Osteocyte (in vitro differentiated cells): ENCODE results near the gene AVPR2. TPM values are rescaled to one million over a fixed set of nuclear protein-coding genes. Genes with fewer than 3 reads are reported as not detected.

Source experiments
- DNase-seq: peaks from one replicate; pipeline ENCODE4 v3.0.0; 2021; ENCODE audit warnings: mixed read lengths; ENCODE audit not compliant: unreplicated experiment; ENCODE audit errors: extremely low spot score
- H3K27ac Mint-ChIP-seq: one replicate; pipeline ENCODE4 v1.8.0; 2021; ENCODE audit warnings: mild to moderate bottlenecking, mixed read lengths; ENCODE audit not compliant: unreplicated experiment
- H3K27me3 Mint-ChIP-seq: one replicate; pipeline ENCODE4 v1.8.0; 2021; ENCODE audit warnings: mixed read lengths; ENCODE audit not compliant: unreplicated experiment
- H3K36me3 Mint-ChIP-seq: one replicate; pipeline ENCODE4 v1.8.0; 2021; ENCODE audit warnings: mixed read lengths; ENCODE audit not compliant: unreplicated experiment
- H3K4me1 Mint-ChIP-seq: one replicate; pipeline ENCODE4 v1.8.0; 2021; ENCODE audit warnings: mixed read lengths; ENCODE audit not compliant: unreplicated experiment
- H3K4me3 Mint-ChIP-seq: one replicate; pipeline ENCODE4 v1.8.0; 2021; ENCODE audit warnings: mild to moderate bottlenecking, moderate library complexity, mixed read lengths; ENCODE audit not compliant: unreplicated experiment
- H3K9me3 Mint-ChIP-seq: one replicate; pipeline ENCODE4 v1.8.0; 2021; ENCODE audit warnings: mixed read lengths; ENCODE audit not compliant: unreplicated experiment
- total RNA-seq: library from RNA; stranded (reverse); gene quantifications from 2 replicates; pipeline ENCODE4 v1.2.1, GENCODE V29; 2021
- TF ChIP-seq, protein P1 (sequence below): fragments of 200-600 bp; sonication (generic); IDR thresholded peaks from 2 replicates; pipeline ENCODE4 v1.5.0; 2021; ENCODE audit warnings: antibody characterized with exemption, mild to moderate bottlenecking, moderate library complexity

Gene AVPR2
- total RNA-seq, 1 donor from 2014 or later: not detected

DNA sequence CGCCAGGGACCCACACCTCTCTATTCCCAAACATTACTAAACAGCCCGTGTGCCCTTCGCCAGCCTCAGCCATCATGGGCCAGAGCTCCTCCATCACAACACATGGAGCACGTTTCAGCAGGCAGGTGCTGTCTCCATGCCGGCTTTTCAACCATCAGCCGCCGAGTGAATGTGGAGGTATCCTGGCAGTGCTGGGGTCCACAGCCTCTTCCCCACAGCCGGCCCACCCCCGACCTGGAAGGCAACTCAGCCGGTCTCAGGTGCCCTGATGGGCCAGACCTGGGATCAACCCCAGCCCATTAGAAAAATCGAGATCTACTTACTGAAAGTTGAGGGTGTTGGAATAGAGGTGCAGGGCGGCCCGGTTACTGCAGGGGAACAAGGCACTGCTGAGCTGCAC lies 27.3 kb downstream of the AVPR2 start:
- no peaks in the 10 kb centered on the region for H3K27me3 Mint-ChIP-seq
- no peak overlapping the region for H3K27ac Mint-ChIP-seq
- H3K4me3 Mint-ChIP-seq: no peak overlapping the region
- H3K9me3 Mint-ChIP-seq: no peaks in the 10 kb centered on the region
- H3K36me3 Mint-ChIP-seq: peaks cover 5% of the 10 kb centered on the region
- TF ChIP-seq, protein P1, sequence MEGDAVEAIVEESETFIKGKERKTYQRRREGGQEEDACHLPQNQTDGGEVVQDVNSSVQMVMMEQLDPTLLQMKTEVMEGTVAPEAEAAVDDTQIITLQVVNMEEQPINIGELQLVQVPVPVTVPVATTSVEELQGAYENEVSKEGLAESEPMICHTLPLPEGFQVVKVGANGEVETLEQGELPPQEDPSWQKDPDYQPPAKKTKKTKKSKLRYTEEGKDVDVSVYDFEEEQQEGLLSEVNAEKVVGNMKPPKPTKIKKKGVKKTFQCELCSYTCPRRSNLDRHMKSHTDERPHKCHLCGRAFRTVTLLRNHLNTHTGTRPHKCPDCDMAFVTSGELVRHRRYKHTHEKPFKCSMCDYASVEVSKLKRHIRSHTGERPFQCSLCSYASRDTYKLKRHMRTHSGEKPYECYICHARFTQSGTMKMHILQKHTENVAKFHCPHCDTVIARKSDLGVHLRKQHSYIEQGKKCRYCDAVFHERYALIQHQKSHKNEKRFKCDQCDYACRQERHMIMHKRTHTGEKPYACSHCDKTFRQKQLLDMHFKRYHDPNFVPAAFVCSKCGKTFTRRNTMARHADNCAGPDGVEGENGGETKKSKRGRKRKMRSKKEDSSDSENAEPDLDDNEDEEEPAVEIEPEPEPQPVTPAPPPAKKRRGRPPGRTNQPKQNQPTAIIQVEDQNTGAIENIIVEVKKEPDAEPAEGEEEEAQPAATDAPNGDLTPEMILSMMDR: no peak
- peaks cover 20% of the 10 kb centered on the region for H3K4me1 Mint-ChIP-seq
- no peak for DNase-seq

DNA sequence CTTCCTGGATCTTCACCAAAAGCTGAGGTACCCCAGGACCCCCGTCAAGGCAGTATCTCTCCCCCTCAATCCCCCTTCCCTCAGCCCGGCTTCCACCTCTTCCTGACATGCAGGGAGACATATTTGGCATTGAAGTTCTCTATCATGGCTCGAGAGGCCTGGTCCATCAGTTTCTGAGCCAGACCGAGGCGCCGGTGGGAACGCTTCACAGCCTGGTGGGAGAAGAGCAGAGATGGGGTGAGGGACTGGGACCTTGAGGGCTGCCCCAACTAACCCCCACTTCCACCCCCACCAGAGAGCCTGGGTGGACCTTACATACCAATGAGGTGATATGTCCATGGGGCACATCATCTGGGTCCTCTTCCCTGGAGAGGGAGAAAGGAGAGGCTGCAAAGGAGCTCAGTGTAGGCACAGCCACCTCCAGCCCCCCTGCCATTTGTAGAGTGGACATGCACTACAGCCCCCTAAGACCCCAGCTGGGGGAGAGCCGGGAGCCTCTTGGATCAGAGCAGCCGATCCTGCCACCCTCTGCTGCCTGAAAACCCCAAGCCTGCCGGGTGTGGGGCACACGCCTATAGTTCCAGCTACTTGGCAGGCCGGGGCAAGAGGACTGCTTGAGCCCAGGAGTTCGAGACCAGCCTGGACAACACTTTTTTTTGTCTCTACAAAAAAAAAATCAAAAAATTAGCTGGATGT lies 27.9 kb downstream of the AVPR2 start:
- Mint-ChIP-seq H3K9me3 (no peaks in the 10 kb centered on the region), H3K4me3 (no peak overlapping the region), H3K36me3 (peaks cover 5% of the 10 kb centered on the region), H3K27me3 (no peaks in the 10 kb centered on the region), H3K27ac (no peak overlapping the region), H3K4me1 (peaks cover 14% of the 10 kb centered on the region)
- no peak for DNase-seq
- TF ChIP-seq, protein P1: no peak

DNA sequence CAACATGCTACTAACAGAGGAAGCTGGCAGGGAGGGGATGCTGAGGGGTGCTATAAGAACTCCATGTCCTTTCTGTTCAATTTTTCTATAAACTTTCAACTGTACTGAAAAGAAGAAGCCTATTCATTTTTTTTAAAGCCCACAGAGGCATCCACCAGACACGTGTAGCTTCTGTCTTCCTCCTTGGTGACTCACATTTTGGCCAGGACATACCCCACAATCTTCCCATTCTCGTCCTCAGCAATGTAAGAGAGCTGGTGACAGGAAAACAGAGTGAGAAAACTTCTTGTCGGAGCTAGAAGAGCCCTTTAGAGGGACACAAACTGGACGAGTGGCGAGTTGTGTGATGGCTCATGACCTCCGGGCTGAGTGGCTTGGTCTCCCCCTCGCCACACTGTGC lies 29.3 kb downstream of the AVPR2 start:
- peaks cover 8% of the 10 kb centered on the region for H3K4me1 Mint-ChIP-seq
- no peak for DNase-seq
- no peak overlapping the region for H3K27ac Mint-ChIP-seq
- TF ChIP-seq, protein P1: no peak
- H3K36me3 Mint-ChIP-seq: peaks cover 5% of the 10 kb centered on the region
- H3K27me3 Mint-ChIP-seq: no peaks in the 10 kb centered on the region
- H3K4me3 Mint-ChIP-seq: peak overlapping the region; percentile 81
- no peaks in the 10 kb centered on the region for H3K9me3 Mint-ChIP-seq

DNA sequence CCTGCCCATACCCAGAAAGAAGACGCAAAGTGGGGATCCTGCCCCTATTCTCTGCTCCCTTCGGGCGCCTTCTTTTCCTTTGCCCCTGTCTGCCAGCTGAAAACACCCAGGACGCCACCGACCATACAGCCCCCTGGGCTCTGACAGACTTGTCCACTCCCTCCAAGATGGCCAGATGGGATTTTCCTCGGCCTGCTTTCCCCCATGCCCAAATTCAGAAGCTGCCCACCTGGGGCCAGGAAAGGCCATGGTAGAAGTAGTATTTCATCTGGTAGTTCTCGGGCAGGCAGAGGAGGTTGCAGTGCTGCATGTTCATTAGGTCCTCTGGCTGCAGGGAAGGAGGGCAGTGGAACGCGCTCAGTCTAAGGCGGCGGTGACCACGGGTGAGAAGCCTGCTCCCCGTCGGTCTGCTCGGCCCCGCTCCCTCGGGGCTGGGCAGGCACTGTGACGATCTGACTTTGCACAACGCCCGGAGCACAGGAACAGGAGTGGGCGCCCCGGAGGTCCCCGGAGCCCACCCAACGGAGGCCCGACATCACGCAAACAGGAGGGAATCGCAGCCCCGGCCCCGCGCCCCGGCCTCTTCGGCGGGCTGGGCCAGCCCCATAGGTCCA lies 29.8 kb downstream of the AVPR2 start:
- Mint-ChIP-seq H3K9me3 (no peaks in the 10 kb centered on the region), H3K27ac (no peak overlapping the region), H3K4me1 (peaks cover 8% of the 10 kb centered on the region), H3K4me3 (peak overlapping the region; percentile 81), H3K36me3 (peaks cover 5% of the 10 kb centered on the region), H3K27me3 (no peaks in the 10 kb centered on the region)
- no peak for DNase-seq
- TF ChIP-seq, protein P1: no peak

DNA sequence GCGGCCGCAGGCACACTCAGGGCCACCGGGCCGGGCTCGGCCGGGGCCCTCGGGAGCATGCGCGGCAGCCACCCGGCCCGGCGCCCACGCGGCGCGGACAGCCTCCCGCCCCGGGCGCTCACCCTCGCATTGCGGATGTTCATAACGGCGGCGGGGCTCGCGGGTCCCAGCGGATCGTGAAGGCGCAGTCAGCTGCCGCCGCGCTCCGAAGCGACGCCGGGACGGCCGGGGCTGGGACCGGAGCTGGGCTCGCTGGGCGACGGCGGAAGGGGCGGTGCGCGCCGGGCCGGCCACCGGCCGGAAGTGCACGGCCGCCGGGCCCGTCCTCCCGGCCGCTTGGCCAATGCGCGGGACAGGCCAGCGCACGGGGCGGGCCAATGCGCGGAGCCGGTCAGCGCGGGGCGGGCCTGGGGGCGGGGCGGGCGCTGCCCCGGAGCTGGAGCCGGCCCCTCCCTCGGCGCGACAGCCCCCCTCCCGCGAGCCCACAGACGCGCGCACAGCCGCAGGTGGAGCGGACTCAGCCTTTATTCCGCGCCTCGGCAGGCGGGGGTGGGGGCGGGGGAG lies 30.4 kb downstream of the AVPR2 start, which contains the start of gene NAA10:
Gene NAA10 (minus strand): TSS at position 276 of the 564 bp plus-strand sequence. CDS start 133 bp downstream, at position 143.
- H3K27me3 Mint-ChIP-seq: no peaks in the 10 kb centered on the region
- TF ChIP-seq, protein P1: no peak
- peaks cover 11% of the 10 kb centered on the region for H3K4me1 Mint-ChIP-seq
- no peak within 1 kb of the TSS for H3K27ac Mint-ChIP-seq
- H3K9me3 Mint-ChIP-seq: no peaks in the 10 kb centered on the region
- H3K36me3 Mint-ChIP-seq: peaks cover 5% of the 10 kb centered on the region
- DNase-seq: peak; percentile 90
- H3K4me3 Mint-ChIP-seq: peak within 1 kb of the TSS; percentile 81
